Keratinocyte (primary cell): Measurements from ENCODE around the gene TMEM219. TPM values are rescaled to one million over a fixed set of nuclear protein-coding genes. Genes with fewer than 3 reads are reported as not detected.

Experiments
- DNase-seq: peaks from one replicate; pipeline ENCODE4 v3.0.0-alpha.2; 2011; ENCODE audit warnings: low read depth, missing footprints, low spot score
- FAIRE-seq: peaks from 2 replicates; lab custom pipeline; 2011; peaks lifted over from hg19 to GRCh38; lab: Jason Lieb, UNC
- H2AFZ ChIP-seq: 2 replicates; pipeline ENCODE4 v1.6.0; 2012; ENCODE audit warnings: low read length, control low read depth, inconsistent platforms; ENCODE audit not compliant: control insufficient read depth
- H3K27ac ChIP-seq: 2 replicates; pipeline ENCODE4 v1.5.1; 2011; ENCODE audit warnings: low read length; ENCODE audit not compliant: control insufficient read depth, insufficient read depth
- H3K27me3 ChIP-seq: 3 replicates; pipeline ENCODE4 v1.6.0; 2011; ENCODE audit warnings: low read length; ENCODE audit not compliant: control insufficient read depth, insufficient read depth; ENCODE audit errors: extremely low read depth
- H3K36me3 ChIP-seq, 2 experiments: 2 replicates in 1 of 2; 3 replicates in 1 of 2; pipeline ENCODE4 v1.5.1; 2011; ENCODE audit warnings: low read length in 2 of 2, mild to moderate bottlenecking in 1 of 2; ENCODE audit not compliant: control insufficient read depth in 2 of 2, insufficient read depth in 2 of 2; ENCODE audit errors: extremely low read depth in 1 of 2
- H3K4me1 ChIP-seq: 3 replicates; pipeline ENCODE4 v1.5.1; 2011; ENCODE audit warnings: low read length; ENCODE audit not compliant: control insufficient read depth, insufficient read depth; ENCODE audit errors: extremely low read depth
- H3K4me2 ChIP-seq: 3 replicates; pipeline ENCODE4 v1.6.0; 2011; ENCODE audit warnings: low read depth, low read length; ENCODE audit not compliant: control insufficient read depth, insufficient read depth; ENCODE audit errors: extremely low read depth
- H3K4me3 ChIP-seq, 3 experiments: fragments of 200-600 bp in 1 of 3; sonication (generic) in 1 of 3; 2 replicates in 2 of 3; 3 replicates in 1 of 3; pipeline ENCODE4 v1.5.1; 2011 to 2016; ENCODE audit warnings: low read length in 3 of 3, mild to moderate bottlenecking in 3 of 3, control low read depth in 2 of 3, inconsistent platforms in 1 of 3, low read depth in 1 of 3, mixed read lengths in 1 of 3, mixed run types in 1 of 3, moderate library complexity in 1 of 3; ENCODE audit not compliant: control insufficient read depth in 2 of 3, insufficient read depth in 2 of 3; ENCODE audit errors: extremely low read depth in 1 of 3
- H3K79me2 ChIP-seq: 2 replicates; pipeline ENCODE4 v1.6.0; 2012; ENCODE audit warnings: low read length; ENCODE audit not compliant: control insufficient read depth, insufficient read depth
- H3K9ac ChIP-seq: 3 replicates; pipeline ENCODE4 v1.6.0; 2011; ENCODE audit warnings: low read length; ENCODE audit not compliant: control insufficient read depth, insufficient read depth; ENCODE audit errors: extremely low read depth
- H3K9me1 ChIP-seq: 3 replicates; pipeline ENCODE4 v1.6.0; 2011; ENCODE audit warnings: low read length; ENCODE audit not compliant: control insufficient read depth, insufficient read depth; ENCODE audit errors: extremely low read depth
- H3K9me3 ChIP-seq: 2 replicates; pipeline ENCODE4 v1.5.1; 2012; ENCODE audit warnings: low read depth, low read length; ENCODE audit not compliant: control insufficient read depth
- H4K20me1 ChIP-seq: 3 replicates; pipeline ENCODE4 v1.6.0; 2011; ENCODE audit warnings: low read length; ENCODE audit not compliant: control insufficient read depth, insufficient read depth; ENCODE audit errors: extremely low read depth
- CTCF ChIP-seq, 3 experiments: IDR thresholded peaks in 1 of 3; conservative IDR thresholded peaks in 1 of 3; optimal IDR thresholded peaks in 1 of 3; 2 replicates in 2 of 3; 3 replicates in 1 of 3; pipeline versions ENCODE3 to v1.5.1; 2011; ENCODE audit warnings: low read length in 3 of 3, mild to moderate bottlenecking in 3 of 3, moderate library complexity in 2 of 3, control low read depth in 1 of 3, inconsistent platforms in 1 of 3; ENCODE audit not compliant: insufficient read depth in 2 of 3; ENCODE audit errors: extremely low read depth in 1 of 3
- EZH2 ChIP-seq: IDR thresholded peaks from one replicate; pipeline ENCODE4 v1.6.1; 2012; ENCODE audit warnings: inconsistent platforms, mild to moderate bottlenecking, low read length, moderate library complexity
- dilution Hi-C: fragments of 300-500 bp; cut with MboI; formaldehyde crosslinking; loops from one replicate; pipeline ENCODE4 v1.7.0; 2020; ENCODE audit warnings: low sequenced_read_pairs; ENCODE audit not compliant: extremely low pct_ligation_motif_present
- polyA plus RNA-seq, 5 experiments: library from polyadenylated mRNA; depleted of rRNA in 3 of 5; stranded (reverse) in 3 of 5; stranded (forward) in 1 of 5; unstranded in 1 of 5; fragments of >200 nt; gene quantifications; 1 replicate in 1 of 5; 2 replicates in 3 of 5; 3 replicates in 1 of 5; pipeline versions ENCODE4 v1.2.1 to v1.2.3, GENCODE V29; 2011 to 2012; ENCODE audit warnings: missing spikeins in 2 of 5, low read depth in 1 of 5, low replicate concordance in 1 of 5

Gene TMEM219
- polyA plus RNA-seq, 1 donor (not counting 4 experiments of a cell fraction or from before 2014, with no cell fraction given), result 48.5 TPM

GRCh38 chr16:29977063-29977825 lies 15.4 kb downstream of the TMEM219 start:
- FAIRE-seq, result no peak
- TF ChIP-seq CTCF (optimal IDR thresholded peaks at IDR 0.05 in 1 of 3, IDR thresholded peaks at IDR 0.05 in 1 of 3, conservative IDR thresholded peaks at IDR 0.05 in 1 of 3; ENCODE audit: extremely low read depth in 1 of 3, insufficient read depth in 2 of 3, low read length in 3 of 3) (no peak), EZH2 (no peak)
- Histone ChIP-seq H3K27ac (no peak overlapping the region), H4K20me1 (peaks cover 22% of the 10 kb centered on the region), H3K9me3 (no peaks in the 10 kb centered on the region), H3K4me3 (no peak overlapping the region), H3K4me1 (peaks cover 18% of the 10 kb centered on the region), H3K27me3 (no peaks in the 10 kb centered on the region), H3K79me2 (peaks cover 45% of the 10 kb centered on the region), H3K4me2 (no peak overlapping the region), H3K36me3 (peaks cover 29 to 33% of the 10 kb centered on the region in 2 experiments), H3K9me1 (peaks cover 4% of the 10 kb centered on the region), H2AFZ (no peak overlapping the region), H3K9ac (no peak overlapping the region)
- DNase-seq, result no peak
- dilution Hi-C loops, result no loop called here

- no peaks in the 10 kb centered on the region for H3K27me3 ChIP-seq
- H3K9me1 ChIP-seq, result peaks cover 4% of the 10 kb centered on the region
- H3K9ac ChIP-seq, result no peak overlapping the region
- H2AFZ ChIP-seq, result no peak overlapping the region
- H3K4me2 ChIP-seq, result no peak overlapping the region
- peaks cover 22% of the 10 kb centered on the region for H4K20me1 ChIP-seq
- no peak overlapping the region for H3K4me3 ChIP-seq
- no peak for TF ChIP-seq CTCF (optimal IDR thresholded peaks at IDR 0.05 in 1 of 3, IDR thresholded peaks at IDR 0.05 in 1 of 3, conservative IDR thresholded peaks at IDR 0.05 in 1 of 3; ENCODE audit: extremely low read depth in 1 of 3, insufficient read depth in 2 of 3, low read length in 3 of 3)
- TF ChIP-seq EZH2, result no peak
- DNase-seq (no peak), FAIRE-seq (no peak)
- dilution Hi-C loops, result no loop called here
- H3K27ac ChIP-seq, result no peak overlapping the region
- H3K36me3 ChIP-seq, result peaks cover 36 to 37% of the 10 kb centered on the region in 2 experiments
- no peaks in the 10 kb centered on the region for H3K9me3 ChIP-seq
- H3K79me2 ChIP-seq, result peaks cover 45% of the 10 kb centered on the region
- H3K4me1 ChIP-seq, result peaks cover 18% of the 10 kb centered on the region
Measured at GRCh38 chr16:29978081-29978480, 16.2 kb downstream of the TMEM219 start.
